ENCODE data around the gene DOCK7. TPM values are rescaled to one million over a fixed set of nuclear protein-coding genes. Genes with fewer than 3 reads are reported as not detected.

DOCK7 gene
- total and polyA plus RNA-seq, 2 of the 13 experiments (the other 11 are each of a cell fraction or from before 2014, with no cell fraction given): 45.7 to 67.2 TPM

GRCh38 chr1:62687421-62687902 is 724 bp downstream of the DOCK7 start (continued):
- TF ChIP-seq, protein P1, sequence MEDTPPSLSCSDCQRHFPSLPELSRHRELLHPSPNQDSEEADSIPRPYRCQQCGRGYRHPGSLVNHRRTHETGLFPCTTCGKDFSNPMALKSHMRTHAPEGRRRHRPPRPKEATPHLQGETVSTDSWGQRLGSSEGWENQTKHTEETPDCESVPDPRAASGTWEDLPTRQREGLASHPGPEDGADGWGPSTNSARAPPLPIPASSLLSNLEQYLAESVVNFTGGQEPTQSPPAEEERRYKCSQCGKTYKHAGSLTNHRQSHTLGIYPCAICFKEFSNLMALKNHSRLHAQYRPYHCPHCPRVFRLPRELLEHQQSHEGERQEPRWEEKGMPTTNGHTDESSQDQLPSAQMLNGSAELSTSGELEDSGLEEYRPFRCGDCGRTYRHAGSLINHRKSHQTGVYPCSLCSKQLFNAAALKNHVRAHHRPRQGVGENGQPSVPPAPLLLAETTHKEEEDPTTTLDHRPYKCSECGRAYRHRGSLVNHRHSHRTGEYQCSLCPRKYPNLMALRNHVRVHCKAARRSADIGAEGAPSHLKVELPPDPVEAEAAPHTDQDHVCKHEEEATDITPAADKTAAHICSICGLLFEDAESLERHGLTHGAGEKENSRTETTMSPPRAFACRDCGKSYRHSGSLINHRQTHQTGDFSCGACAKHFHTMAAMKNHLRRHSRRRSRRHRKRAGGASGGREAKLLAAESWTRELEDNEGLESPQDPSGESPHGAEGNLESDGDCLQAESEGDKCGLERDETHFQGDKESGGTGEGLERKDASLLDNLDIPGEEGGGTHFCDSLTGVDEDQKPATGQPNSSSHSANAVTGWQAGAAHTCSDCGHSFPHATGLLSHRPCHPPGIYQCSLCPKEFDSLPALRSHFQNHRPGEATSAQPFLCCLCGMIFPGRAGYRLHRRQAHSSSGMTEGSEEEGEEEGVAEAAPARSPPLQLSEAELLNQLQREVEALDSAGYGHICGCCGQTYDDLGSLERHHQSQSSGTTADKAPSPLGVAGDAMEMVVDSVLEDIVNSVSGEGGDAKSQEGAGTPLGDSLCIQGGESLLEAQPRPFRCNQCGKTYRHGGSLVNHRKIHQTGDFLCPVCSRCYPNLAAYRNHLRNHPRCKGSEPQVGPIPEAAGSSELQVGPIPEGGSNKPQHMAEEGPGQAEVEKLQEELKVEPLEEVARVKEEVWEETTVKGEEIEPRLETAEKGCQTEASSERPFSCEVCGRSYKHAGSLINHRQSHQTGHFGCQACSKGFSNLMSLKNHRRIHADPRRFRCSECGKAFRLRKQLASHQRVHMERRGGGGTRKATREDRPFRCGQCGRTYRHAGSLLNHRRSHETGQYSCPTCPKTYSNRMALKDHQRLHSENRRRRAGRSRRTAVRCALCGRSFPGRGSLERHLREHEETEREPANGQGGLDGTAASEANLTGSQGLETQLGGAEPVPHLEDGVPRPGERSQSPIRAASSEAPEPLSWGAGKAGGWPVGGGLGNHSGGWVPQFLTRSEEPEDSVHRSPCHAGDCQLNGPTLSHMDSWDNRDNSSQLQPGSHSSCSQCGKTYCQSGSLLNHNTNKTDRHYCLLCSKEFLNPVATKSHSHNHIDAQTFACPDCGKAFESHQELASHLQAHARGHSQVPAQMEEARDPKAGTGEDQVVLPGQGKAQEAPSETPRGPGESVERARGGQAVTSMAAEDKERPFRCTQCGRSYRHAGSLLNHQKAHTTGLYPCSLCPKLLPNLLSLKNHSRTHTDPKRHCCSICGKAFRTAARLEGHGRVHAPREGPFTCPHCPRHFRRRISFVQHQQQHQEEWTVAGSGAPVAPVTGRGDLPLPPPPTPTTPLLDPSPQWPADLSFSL (CRISPR knock-in tag; IDR thresholded peaks at IDR 0.05): no peak; the same call in 1 of the 2 replicates
- peak; percentile 62; the same call in 1 of the 2 replicates for TF ChIP-seq PATZ1 (CRISPR knock-in tag; IDR thresholded peaks at IDR 0.05)
- TF ChIP-seq ZNF431 (CRISPR knock-in tag; IDR thresholded peaks at IDR 0.05; ENCODE audit: borderline replicate concordance, low read depth): no peak
- no peak for TF ChIP-seq ZNF136 (CRISPR knock-in tag; IDR thresholded peaks at IDR 0.05; ENCODE audit: low read depth)
- TF ChIP-seq, protein P2, sequence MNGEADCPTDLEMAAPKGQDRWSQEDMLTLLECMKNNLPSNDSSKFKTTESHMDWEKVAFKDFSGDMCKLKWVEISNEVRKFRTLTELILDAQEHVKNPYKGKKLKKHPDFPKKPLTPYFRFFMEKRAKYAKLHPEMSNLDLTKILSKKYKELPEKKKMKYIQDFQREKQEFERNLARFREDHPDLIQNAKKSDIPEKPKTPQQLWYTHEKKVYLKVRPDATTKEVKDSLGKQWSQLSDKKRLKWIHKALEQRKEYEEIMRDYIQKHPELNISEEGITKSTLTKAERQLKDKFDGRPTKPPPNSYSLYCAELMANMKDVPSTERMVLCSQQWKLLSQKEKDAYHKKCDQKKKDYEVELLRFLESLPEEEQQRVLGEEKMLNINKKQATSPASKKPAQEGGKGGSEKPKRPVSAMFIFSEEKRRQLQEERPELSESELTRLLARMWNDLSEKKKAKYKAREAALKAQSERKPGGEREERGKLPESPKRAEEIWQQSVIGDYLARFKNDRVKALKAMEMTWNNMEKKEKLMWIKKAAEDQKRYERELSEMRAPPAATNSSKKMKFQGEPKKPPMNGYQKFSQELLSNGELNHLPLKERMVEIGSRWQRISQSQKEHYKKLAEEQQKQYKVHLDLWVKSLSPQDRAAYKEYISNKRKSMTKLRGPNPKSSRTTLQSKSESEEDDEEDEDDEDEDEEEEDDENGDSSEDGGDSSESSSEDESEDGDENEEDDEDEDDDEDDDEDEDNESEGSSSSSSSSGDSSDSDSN (CRISPR knock-in tag; IDR thresholded peaks at IDR 0.05): no peak
- no peak for TF ChIP-seq GATAD1 (CRISPR knock-in tag; IDR thresholded peaks at IDR 0.05)
- no peak for TF ChIP-seq DDIT3 (CRISPR knock-in tag; IDR thresholded peaks at IDR 0.05)
- no peak; the same call in 1 of the 2 replicates for TF ChIP-seq KDM2A (CRISPR knock-in tag; IDR thresholded peaks at IDR 0.05; ENCODE audit: borderline replicate concordance, low read depth)
- TF ChIP-seq MLXIP (CRISPR knock-in tag; IDR thresholded peaks at IDR 0.05; ENCODE audit: borderline replicate concordance): no peak
- no peak for TF ChIP-seq WIZ (CRISPR knock-in tag; IDR thresholded peaks at IDR 0.05)
- no peak for TF ChIP-seq ZNF530 (CRISPR knock-in tag; IDR thresholded peaks at IDR 0.05; ENCODE audit: low read depth)
- no peak for TF ChIP-seq ZNF501 (CRISPR knock-in tag; IDR thresholded peaks at IDR 0.05)
- no peak for TF ChIP-seq NR2F2 (IDR thresholded peaks at IDR 0.05; ENCODE audit: borderline replicate concordance, low read depth)
- no peak for TF ChIP-seq ZNF660 (CRISPR knock-in tag; IDR thresholded peaks at IDR 0.05; ENCODE audit: borderline replicate concordance, low read depth)

All from HepG2 (cell line).